GM12878 (cell line): ENCODE data around the gene GLB1L2. TPM values are rescaled to one million over a fixed set of nuclear protein-coding genes. Genes with fewer than 3 reads are reported as not detected.

ENCODE experiments used
- ATAC-seq: fragments of 200-7000 bp; cut with Tn5 transposase; 3 replicates; pipeline ENCODE4 v1.9.1; 2020; ENCODE audit warnings: mild to moderate bottlenecking, moderate library complexity
- BruUV-seq: library from RNA; stranded (reverse); fragments of 400-500 nt; replicated peaks from 2 replicates; lab custom pipeline; 2021; lab: Mats Ljungman, UMichigan
- CTCF ChIA-PET: fragments of 300-600 bp; sonication (Branson Sonifier 250); formaldehyde crosslinking; extraction: SDS; loops from one replicate; lab custom pipeline; 2021; ENCODE audit warnings: inconsistent platforms; lab: Yijun Ruan, JAX
- POLR2A ChIA-PET: fragments of 350-600 bp; formaldehyde crosslinking; extraction: SDS; loops from one replicate; lab custom pipeline; 2021; ENCODE audit warnings: inconsistent platforms; lab: Charles Lee
- RAD21 ChIA-PET: fragments of 300-600 bp; sonication (Branson Sonifier 250); formaldehyde crosslinking; loops from one replicate; lab custom pipeline; 2023; ENCODE audit warnings: antibody characterized with exemption; ENCODE audit not compliant: unreplicated experiment; lab: Charles Lee
- SMC1A ChIA-PET: fragments of 300-600 bp; sonication (Branson Sonifier 250); formaldehyde crosslinking; loops from one replicate; lab custom pipeline; 2023; ENCODE audit not compliant: unreplicated experiment, uncharacterized antibody; lab: Charles Lee
- DNase-seq: peaks from one replicate; pipeline ENCODE4 v3.0.0-alpha.2; 2011; ENCODE audit warnings: low read depth, low spot score
- FAIRE-seq: peaks from 3 replicates; lab custom pipeline; 2011; peaks lifted over from hg19 to GRCh38; lab: Jason Lieb, UNC
- H2AFZ ChIP-seq: 2 replicates; pipeline ENCODE4 v1.6.0; 2011; ENCODE audit warnings: low read depth, low read length, control low read depth; ENCODE audit not compliant: control insufficient read depth
- H3K27ac ChIP-seq: 2 replicates; pipeline ENCODE4 v1.5.1; 2011; ENCODE audit warnings: control low read depth; ENCODE audit not compliant: control insufficient read depth, insufficient read depth
- H3K27me3 ChIP-seq, 2 experiments: replicated peaks in 1 of 2; 2 replicates each; pipeline versions ENCODE4 v1.6.0 to v1.6.1; 2011; ENCODE audit warnings: low read length in 1 of 2; ENCODE audit not compliant: control insufficient read depth in 2 of 2, insufficient read depth in 2 of 2
- H3K36me3 ChIP-seq, 2 experiments: 2 replicates each; pipeline ENCODE4 v1.5.1; 2011; ENCODE audit warnings: low read length in 1 of 2; ENCODE audit not compliant: control insufficient read depth in 2 of 2, insufficient read depth in 2 of 2
- H3K4me1 ChIP-seq: 2 replicates; pipeline ENCODE4 v1.6.1; 2011; ENCODE audit warnings: mild to moderate bottlenecking, low read length, moderate library complexity, mixed read lengths; ENCODE audit not compliant: control insufficient read depth, insufficient read depth
- H3K4me2 ChIP-seq: 2 replicates; pipeline ENCODE4 v1.6.0; 2011; ENCODE audit warnings: control low read depth; ENCODE audit not compliant: control insufficient read depth, insufficient read depth
- H3K4me3 ChIP-seq: fragments of 200-600 bp; sonication (generic); 2 replicates; pipeline ENCODE4 v1.5.1; 2016
- H3K79me2 ChIP-seq: 2 replicates; pipeline ENCODE4 v1.6.0; 2011; ENCODE audit warnings: low read length; ENCODE audit not compliant: control insufficient read depth, insufficient read depth
- H3K9ac ChIP-seq: 2 replicates; pipeline ENCODE4 v1.8.0; 2011; ENCODE audit warnings: low read length, control low read depth, mixed read lengths; ENCODE audit not compliant: control insufficient read depth, insufficient read depth
- H3K9me3 ChIP-seq: replicated peaks from 3 replicates; pipeline ENCODE4 v1.5.1; 2011; ENCODE audit warnings: mild to moderate bottlenecking, low read length; ENCODE audit not compliant: control insufficient read depth, insufficient read depth
- H4K20me1 ChIP-seq: 2 replicates; pipeline ENCODE4 v1.6.0; 2011; ENCODE audit not compliant: control insufficient read depth, insufficient read depth
- CREB1 ChIP-seq: IDR thresholded peaks from 2 replicates; pipeline ENCODE4 v1.6.1; 2012; ENCODE audit warnings: low read depth, mild to moderate bottlenecking, inconsistent platforms
- CREM ChIP-seq: IDR thresholded peaks from 2 replicates; pipeline ENCODE4 v1.6.1; 2014; ENCODE audit warnings: antibody characterized with exemption, low read depth
- POU2F2 ChIP-seq: IDR thresholded peaks from 3 replicates; pipeline ENCODE4 v1.6.1; 2011; ENCODE audit warnings: low read depth, mild to moderate bottlenecking, low read length, borderline replicate concordance
- WGBS: methylation state at CpG from one replicate; pipeline ENCODE4 v1.1.6; 2016; ENCODE audit warnings: low lambda C conversion rate; ENCODE audit not compliant: insufficient replicate concordance, insufficient coverage; ENCODE audit errors: missing lambda C conversion rate; 5-methylcytosine and 5-hydroxymethylcytosine counted together
- in situ Hi-C: fragments of 300-500 bp; cut with MboI; formaldehyde crosslinking; loops from 9 replicates; pipeline ENCODE4 v1.14.3; 2018; ENCODE audit warnings: mixed read lengths
- intact Hi-C: fragments of 100-400 bp; cut with micrococcal nuclease; formaldehyde crosslinking; loops from one replicate; pipeline ENCODE4 v1.14.2; 2022; ENCODE audit not compliant: unreplicated experiment
- polyA plus RNA-seq, 11 experiments: library from polyadenylated mRNA; depleted of rRNA in 4 of 11; unstranded in 6 of 11; stranded (reverse) in 5 of 11; fragments of >200 nt; fragmentation: Nextera tagmentation in 4 of 11; fragmentation: Illumina TruSeq in 1 of 11; extraction: Ambion mirVana in 4 of 11; extraction: Trizol in 1 of 11; gene quantifications; 1 replicate in 1 of 11; 2 replicates in 10 of 11; pipeline versions ENCODE4 v1.2.1 to v1.2.3, GENCODE V29; 2011 to 2016; ENCODE audit warnings: inconsistent platforms in 2 of 11, missing spikeins in 2 of 11, low read depth in 1 of 11
- total RNA-seq, 4 experiments: library from RNA; depleted of rRNA in 3 of 4; stranded (reverse); fragments of >200 nt in 3 of 4; fragmentation: Illumina TruSeq in 1 of 4; extraction: Trizol in 1 of 4; gene quantifications; 2 replicates each; pipeline versions ENCODE4 v1.2.1 to v1.2.3, GENCODE V29; 2013 to 2021
- TF ChIP-seq, protein P1 (sequence below): fragments of 450-650 bp; IDR thresholded peaks from 2 replicates; pipeline ENCODE4 v1.6.1; 2017; ENCODE audit warnings: low read depth, mild to moderate bottlenecking, moderate library complexity
- TF ChIP-seq, protein P2 (sequence below): IDR thresholded peaks from 2 replicates; pipeline ENCODE4 v1.6.1; 2012; ENCODE audit warnings: low read length, inconsistent platforms

Gene GLB1L2
- total and polyA plus RNA-seq, 10 of the 15 experiments (the other 5 are each of a cell fraction or from before 2014, with no cell fraction given): 0.04 to 0.85 (median 0.49) TPM

DNA sequence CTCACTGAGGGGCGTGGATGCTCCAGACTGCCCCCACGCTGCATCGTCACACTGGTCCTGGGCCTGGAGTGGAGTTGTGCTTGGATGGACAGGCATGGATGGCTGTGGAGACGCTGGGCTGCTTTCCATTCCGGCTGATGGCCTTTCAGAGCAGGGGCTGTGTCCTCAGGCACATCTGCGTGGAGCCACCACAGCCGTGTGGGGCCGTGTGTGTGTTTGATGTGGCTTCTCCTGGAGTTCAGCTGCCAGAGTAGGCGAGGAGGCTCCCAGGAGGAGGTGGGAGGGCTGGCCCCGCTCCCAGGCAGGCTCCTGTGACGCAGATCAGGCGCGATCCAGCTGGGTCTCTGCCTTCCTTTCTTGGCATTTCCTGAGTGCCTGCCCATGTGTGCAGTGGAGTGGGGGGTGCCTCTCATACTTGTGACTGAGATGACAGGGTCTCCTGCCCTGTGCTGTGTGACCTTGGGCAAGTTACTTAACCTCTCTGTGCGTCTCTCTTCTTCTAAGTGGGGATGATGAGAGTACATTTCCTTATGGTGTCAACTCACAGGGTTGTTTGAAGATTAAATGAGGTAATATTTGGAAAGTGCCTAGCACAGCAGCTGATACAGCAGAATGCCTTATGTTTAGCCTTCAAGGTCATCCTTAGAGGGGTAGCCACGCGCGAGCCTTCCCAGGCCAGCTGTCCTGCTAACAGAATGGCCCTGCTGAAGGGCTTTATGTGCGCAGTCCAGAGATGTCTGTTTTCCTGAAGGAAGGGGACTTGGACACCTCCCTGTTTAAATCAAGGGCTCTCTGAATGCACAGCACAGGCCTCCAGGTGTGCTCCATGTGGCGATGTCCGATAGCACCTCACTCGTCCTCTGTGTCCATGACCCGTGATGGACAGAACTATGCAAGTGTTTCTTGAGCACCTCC is 33.5 kb downstream of the GLB1L2 start:
- no peaks in the 10 kb centered on the region for H4K20me1 ChIP-seq
- RAD21 ChIA-PET: no interaction called here
- H3K27me3 ChIP-seq: no peaks in the 10 kb centered on the region
- H3K36me3 ChIP-seq: no peaks in the 10 kb centered on the region
- no peak overlapping the region for H2AFZ ChIP-seq
- no peak overlapping the region for H3K9ac ChIP-seq
- H3K27ac ChIP-seq: no peak overlapping the region
- TF ChIP-seq, protein P1, sequence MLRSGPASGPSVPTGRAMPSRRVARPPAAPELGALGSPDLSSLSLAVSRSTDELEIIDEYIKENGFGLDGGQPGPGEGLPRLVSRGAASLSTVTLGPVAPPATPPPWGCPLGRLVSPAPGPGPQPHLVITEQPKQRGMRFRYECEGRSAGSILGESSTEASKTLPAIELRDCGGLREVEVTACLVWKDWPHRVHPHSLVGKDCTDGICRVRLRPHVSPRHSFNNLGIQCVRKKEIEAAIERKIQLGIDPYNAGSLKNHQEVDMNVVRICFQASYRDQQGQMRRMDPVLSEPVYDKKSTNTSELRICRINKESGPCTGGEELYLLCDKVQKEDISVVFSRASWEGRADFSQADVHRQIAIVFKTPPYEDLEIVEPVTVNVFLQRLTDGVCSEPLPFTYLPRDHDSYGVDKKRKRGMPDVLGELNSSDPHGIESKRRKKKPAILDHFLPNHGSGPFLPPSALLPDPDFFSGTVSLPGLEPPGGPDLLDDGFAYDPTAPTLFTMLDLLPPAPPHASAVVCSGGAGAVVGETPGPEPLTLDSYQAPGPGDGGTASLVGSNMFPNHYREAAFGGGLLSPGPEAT: no peak
- TF ChIP-seq POU2F2 (no peak), CREB1 (no peak), CREM (no peak)
- TF ChIP-seq, protein P2, sequence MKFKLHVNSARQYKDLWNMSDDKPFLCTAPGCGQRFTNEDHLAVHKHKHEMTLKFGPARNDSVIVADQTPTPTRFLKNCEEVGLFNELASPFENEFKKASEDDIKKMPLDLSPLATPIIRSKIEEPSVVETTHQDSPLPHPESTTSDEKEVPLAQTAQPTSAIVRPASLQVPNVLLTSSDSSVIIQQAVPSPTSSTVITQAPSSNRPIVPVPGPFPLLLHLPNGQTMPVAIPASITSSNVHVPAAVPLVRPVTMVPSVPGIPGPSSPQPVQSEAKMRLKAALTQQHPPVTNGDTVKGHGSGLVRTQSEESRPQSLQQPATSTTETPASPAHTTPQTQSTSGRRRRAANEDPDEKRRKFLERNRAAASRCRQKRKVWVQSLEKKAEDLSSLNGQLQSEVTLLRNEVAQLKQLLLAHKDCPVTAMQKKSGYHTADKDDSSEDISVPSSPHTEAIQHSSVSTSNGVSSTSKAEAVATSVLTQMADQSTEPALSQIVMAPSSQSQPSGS: no peak
- TF ChIP-seq, all 136 proteins: peak for 0
- in situ Hi-C loops (no loop called here), intact Hi-C loops (no loop called here)
- ChIA-PET POLR2A (no interaction called here), SMC1A (no interaction called here), CTCF (no interaction called here)
- 36% methylated on average over 21 of the region's 22 CpGs for WGBS
- Histone ChIP-seq H3K4me3 (no peak overlapping the region), H3K79me2 (no peaks in the 10 kb centered on the region), H3K9me3 (no peaks in the 10 kb centered on the region), H3K4me2 (no peak overlapping the region), H3K4me1 (no peaks in the 10 kb centered on the region)
- DNase-seq (no peak), FAIRE-seq (no peak), ATAC-seq (no peak)
- no TSS peak for BruUV-seq
